Neural cell (in vitro differentiated cells): ENCODE data around the gene CH25H.

Source experiments
- EP300 ChIP-seq: fragments of 450-650 bp; conservative IDR thresholded peaks from 2 replicates; pipeline ENCODE4 v1.6.1; 2014; ENCODE audit warnings: antibody characterized with exemption, mild to moderate bottlenecking, moderate library complexity; ENCODE audit not compliant: poor library complexity, severe bottlenecking
- RAD21 ChIP-seq: fragments of 450-650 bp; conservative IDR thresholded peaks from 2 replicates; pipeline ENCODE4 v1.6.1; 2014; ENCODE audit warnings: antibody characterized with exemption, mild to moderate bottlenecking, moderate library complexity

GRCh38 chr10:89163265-89163995, 43.7 kb downstream of the CH25H start:
- no peak for TF ChIP-seq EP300
- no peak for TF ChIP-seq RAD21
